HPDE6-E6E7 (cell line): ENCODE data around the gene PCBD2.
"Not testable (repeated sequence)": the region's sequence is repeated elsewhere in the genome, so short reads cannot be mapped to it uniquely, and the experiment has no call there.

ENCODE experiments used
- DNase-seq: peaks from one replicate; pipeline ENCODE4 v3.0.0; 2011; ENCODE audit warnings: missing footprints; ENCODE audit errors: extremely low spot score

Gene PCBD2

GRCh38 chr5:134904610-134905245 lies at the start of gene PCBD2:
Gene PCBD2 (plus strand): TSS chr5:134905131. CDS start chr5:134905140, 9 bp downstream.
- DNase-seq: peak; percentile 89

GRCh38 chr5:134856465-134856864 lies 48.5 kb upstream of the PCBD2 start:
- DNase-seq: not testable (repeated sequence)

DNA sequence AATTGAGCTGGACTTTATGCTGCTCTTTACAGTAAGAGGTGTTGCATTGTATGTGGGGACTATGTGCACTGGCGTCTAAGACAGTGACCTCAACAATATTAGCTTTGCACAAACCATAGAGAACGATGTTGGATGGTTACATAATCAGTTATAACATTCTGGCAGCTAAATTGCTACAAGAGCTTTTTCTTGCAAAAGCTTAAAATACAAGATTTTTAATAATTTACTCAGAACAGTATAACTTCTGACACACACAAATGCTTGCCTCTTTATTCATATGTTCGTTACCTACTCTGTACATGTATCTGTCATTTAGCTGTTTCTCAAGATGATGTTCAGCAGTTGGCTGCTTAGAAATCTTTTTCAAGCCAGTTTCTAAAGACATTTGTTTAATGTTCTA lies 47.5 kb upstream of the PCBD2 start:
- DNase-seq: no peak

DNA sequence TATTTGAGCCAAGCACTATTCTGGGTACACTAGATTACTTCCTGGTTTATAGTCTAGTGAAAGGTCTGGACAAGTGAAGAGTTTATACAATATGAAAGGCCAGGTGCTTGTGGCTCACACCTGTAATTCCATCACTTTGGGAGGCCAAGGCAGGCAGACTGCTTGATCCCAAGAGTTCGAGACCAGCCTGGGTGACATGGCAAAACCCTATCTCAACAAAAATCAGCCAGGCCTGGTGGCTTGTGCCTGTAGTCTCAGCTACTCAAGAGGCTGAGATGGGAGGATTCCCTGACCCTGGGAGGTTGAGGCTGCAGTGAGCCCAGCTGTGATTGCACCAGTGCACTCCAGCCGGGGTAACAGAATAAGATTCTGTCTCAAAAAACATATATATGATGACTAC lies 40.2 kb upstream of the PCBD2 start:
- DNase-seq: no peak

DNA sequence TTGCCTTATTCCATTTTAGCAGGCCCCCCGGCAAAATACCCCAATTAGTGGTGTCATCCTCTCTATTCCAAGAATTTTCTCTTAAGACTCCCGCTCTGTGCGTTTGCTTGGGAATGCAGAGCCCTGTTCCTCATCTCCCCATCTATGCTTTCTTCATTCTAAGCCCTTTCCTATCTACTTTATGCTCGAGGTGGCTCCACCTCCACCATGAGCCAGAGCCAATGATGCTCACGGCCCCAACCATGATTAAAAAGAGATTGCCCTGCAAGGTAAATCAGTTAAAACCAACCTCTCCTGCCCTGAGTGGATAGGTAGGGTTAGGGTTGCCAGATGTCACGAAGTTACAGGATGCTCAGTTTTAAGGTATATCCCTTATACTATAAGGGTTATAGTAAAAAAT lies 31.4 kb upstream of the PCBD2 start:
- DNase-seq: no peak

DNA sequence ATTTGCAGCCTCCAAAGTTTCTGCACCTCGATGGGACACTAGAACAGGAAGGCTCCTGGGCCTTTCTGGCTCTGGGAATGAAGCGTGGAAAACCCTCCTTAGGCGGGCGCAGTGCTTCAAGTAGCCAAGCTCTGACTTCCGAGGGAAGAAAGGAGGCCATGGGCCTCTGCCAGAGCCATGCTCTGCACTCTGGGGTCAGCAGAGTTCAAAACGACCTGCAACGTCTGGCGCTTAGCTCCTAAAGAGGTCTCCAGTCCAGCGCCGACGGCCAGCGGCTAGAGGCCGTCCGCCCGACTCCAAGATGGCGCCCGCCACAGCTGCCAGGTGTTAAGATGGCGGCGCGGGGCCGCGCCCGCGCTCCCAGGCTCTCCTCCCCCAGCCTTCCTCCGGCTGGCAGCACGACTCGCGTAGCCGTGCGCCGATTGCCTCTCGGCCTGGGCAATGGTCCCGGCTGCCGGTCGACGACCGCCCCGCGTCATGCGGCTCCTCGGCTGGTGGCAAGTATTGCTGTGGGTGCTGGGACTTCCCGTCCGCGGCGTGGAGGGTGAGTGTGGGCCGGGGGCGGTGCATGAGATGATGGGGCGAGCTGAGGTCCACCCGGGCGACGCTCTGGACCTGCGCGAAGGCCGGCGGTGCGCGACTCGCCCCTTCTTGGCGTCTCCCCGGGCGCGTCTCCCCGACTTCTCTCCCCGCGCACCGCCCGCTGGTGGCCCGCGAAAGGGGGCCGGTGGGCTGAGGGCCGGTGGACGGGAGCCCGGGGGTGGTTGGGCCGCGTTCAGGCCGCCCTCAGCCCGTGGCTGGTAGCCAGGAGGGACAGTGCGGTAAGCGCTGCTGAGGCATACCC lies 30.7 kb upstream of the PCBD2 start, which contains the start of gene TXNDC15:
Gene TXNDC15 (plus strand): TSS at position 385 of the 844 bp plus-strand sequence. CDS start 57 bp downstream, at position 442.
- peak; percentile 77 for DNase-seq

DNA sequence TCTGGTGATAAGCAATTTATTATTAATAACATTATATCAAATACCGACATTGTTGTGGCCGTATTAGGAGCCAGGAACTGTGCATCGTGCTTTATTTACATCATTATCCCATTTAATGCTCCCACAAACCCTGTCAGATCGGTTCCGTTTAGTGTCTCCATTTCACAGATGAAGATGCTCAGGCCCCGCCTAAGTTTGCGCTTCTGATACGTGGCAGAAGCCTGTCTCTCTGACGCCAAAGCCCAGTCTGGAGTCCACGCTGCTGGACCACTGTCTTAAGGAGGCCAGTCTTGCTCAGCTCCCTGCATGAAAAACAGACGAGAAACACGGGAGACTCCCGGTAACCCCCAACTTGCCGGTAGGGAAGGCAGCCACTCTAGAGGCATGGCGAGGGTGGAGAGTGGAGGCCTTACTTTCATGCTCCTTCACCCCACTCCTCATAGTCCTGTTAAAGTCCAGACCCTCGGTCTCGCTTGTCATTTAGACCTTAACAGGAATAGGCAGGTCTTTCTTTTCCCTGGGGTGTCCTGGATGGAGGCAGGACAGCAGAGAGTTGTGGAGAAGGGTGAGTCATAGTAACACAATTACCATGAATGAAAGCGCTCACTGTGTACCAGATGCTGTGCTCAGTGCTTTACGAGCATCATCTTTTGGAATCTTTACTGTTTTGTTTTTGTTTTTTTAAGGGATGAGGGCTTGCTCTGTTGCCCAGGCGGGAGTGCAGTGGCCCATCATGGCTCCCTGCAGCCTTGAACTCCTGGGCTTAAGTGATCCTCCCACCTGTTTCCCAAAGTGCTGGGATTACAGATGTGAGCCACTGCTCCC lies 29.9 kb upstream of the PCBD2 start:
- peak; percentile 66 for DNase-seq

DNA sequence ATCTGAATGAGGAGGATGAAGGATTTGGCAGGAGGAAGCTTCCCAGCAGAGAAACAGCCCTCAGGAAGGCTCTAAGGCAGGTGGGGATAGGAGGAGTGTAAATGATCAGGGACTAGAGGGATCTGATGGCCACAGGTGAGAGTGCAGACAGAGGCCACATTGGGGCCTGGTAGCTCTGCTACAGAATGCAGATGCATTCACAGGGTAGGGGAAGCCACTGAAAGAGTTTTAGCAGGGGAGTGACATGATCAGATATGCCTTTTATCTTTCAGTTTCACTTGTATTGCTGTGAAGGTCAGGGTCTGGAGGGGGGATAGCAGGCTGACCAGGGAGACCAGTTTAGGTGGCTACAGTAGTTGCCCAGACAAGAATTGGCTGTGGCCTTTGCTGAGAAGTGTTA lies 27.8 kb upstream of the PCBD2 start:
- DNase-seq: no peak

GRCh38 chr5:134878403-134878802 lies 26.5 kb upstream of the PCBD2 start:
- no peak for DNase-seq

GRCh38 chr5:134879456-134879855 lies 25.5 kb upstream of the PCBD2 start:
- DNase-seq: no peak

DNA sequence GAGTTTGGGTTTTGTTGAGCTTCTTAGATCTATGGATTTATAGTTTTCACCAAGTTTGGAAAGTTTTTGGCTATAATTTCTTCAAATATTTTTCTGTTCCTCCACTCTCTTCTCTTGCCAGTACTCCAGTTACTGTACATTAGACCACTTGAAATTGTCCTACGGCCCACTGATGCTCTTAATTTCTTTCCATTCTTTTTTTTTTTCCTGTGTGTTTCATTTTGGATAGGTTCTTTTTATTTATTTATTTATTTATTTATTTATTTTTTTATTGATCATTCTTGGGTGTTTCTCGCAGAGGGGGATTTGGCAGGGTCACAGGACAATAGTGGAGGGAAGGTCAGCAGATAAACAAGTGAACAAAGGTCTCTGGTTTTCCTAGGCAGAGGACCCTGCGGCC lies 24.0 kb upstream of the PCBD2 start:
- DNase-seq: not testable (repeated sequence)

- DNase-seq: not testable (repeated sequence)
Observed at GRCh38 chr5:134881711-134882110, 23.2 kb upstream of the PCBD2 start.

DNA sequence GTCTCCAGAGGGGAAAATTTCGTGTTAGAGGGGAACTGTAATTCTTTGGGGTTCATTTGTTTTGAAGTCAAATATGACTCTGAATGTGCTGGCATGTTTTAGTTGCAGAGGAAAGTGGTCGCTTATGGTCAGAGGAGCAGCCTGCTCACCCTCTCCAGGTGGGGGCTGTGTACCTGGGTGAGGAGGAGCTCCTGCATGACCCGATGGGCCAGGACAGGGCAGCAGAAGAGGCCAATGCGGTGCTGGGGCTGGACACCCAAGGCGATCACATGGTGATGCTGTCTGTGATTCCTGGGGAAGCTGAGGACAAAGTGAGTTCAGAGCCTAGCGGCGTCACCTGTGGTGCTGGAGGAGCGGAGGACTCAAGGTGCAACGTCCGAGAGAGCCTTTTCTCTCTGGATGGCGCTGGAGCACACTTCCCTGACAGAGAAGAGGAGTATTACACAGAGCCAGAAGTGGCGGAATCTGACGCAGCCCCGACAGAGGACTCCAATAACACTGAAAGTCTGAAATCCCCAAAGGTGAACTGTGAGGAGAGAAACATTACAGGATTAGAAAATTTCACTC lies 17.3 kb upstream of the PCBD2 start:
- DNase-seq: no peak

DNA sequence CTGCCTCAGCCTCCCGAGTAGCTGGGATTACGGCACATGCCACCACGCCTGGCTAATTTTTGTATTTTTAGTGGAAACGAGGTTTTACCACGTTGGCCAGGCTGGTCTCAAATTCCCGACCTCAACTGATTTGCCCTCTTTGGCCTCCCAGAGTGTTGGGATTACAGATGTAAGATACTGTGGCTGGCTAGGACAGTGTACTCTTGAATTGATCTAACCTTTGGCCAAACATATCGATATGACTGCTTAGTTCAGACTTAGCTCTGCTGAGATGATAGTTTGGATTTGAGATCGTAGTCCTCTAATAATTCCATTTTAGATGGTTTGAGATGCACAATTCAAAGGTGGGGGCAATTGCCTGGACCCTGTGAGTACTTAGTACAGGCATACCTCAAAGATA lies 15.6 kb upstream of the PCBD2 start:
- DNase-seq: no peak

GRCh38 chr5:134891473-134891872 lies 13.5 kb upstream of the PCBD2 start:
- DNase-seq: no peak

- no peak for DNase-seq
Observed at GRCh38 chr5:134892282-134892681, 12.6 kb upstream of the PCBD2 start.

- DNase-seq: no peak
Observed at GRCh38 chr5:134892926-134893325, 12.0 kb upstream of the PCBD2 start.

DNA sequence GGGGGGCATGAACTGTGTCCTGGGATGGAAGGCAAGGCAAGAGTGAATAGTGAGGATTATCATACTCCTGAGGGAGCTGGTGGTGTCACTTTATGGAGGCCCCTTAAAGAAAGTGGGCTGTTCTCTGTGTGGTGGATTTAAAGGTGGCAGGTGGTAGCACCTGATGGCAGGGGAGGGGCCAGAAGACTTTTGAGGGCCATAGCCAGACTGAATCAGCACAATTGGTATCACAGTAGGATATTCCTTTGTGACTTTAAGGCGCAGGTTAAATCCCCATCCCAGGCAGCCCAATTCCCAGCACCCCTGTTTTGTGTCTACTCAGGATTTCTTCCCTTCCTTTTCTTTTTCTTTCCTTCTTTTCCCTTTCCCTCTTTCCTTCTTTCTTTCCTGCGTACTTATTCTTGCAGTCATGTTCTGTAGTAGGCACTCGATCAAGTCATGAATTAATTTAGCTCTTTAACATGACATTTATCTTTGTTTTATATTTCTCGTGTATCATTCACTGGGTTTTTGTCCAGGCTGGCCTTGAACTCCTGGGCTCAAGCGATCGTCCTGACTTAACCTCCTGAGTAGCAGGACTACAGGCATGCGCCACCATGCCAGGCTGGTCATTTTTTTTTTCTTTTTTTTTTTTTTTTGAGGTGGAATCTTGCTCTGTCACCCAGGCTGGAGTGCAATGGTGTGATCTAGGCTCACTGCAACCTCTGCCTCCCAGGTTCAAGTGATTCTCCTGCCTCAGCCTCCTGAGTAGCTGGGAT lies 11.0 kb upstream of the PCBD2 start:
- DNase-seq: no peak

- no peak for DNase-seq
Observed at GRCh38 chr5:134902071-134902801, 2.7 kb upstream of the PCBD2 start.

DNA sequence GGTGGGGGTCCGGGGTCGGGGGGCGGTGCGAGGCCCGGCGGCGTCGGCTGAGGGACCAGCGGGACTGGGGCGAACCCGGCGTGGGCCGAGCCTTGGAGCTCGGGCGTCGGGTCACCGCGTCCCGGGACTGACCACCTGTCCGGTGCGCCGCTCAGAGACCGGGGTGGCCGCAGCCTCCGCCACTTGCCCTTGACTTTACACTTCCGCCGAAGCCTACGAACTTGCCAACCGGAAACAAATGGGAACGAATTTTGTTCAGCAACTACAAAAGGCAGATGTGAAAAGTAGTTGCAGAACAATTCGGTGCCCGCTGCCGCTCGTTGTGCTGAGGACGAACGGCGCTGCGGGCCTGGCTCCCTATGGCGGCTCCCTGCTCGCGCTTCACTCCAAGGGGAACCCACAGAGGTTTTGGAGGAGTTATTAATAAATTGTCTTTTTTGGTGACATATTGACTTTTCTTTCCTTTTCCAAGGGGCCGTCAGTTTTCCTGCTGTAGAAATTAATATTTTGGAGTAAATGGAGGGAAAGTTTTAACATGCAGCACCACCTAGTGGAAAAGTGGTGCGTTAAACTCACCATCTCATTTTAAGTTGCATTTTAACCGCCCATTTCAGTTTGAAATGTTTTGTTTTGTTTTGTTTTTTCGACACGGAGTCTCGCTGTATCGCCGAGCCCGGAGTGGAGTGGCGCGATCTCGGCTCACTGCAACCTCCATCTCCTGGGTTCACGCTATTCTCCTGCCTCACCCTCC lies 490 bp downstream of the PCBD2 start:
- DNase-seq: peak; percentile 26
